Spinal cord (tissue), 10 donors: ENCODE data around the gene RPIA. TPM values are rescaled to one million over a fixed set of nuclear protein-coding genes. Genes with fewer than 3 reads are reported as not detected.

Experiments
- DNase-seq, 6 donors: peaks; one replicate each; pipeline versions ENCODE4 v3.0.0 to v3.0.0-alpha.2; 2013 to 2015; ENCODE audit warnings: low spot score in 6 of 6, low read depth in 4 of 6
- H3K27ac ChIP-seq: one replicate; pipeline ENCODE4 v1.5.1; 2013; ENCODE audit warnings: low read depth, low read length, control low read depth
- H3K27me3 ChIP-seq: one replicate; pipeline ENCODE4 v1.6.1; 2013; ENCODE audit warnings: low read length; ENCODE audit not compliant: control insufficient read depth, insufficient read depth
- H3K36me3 ChIP-seq: one replicate; pipeline ENCODE4 v1.6.1; 2013; ENCODE audit warnings: low read length; ENCODE audit not compliant: control insufficient read depth, insufficient read depth
- H3K4me1 ChIP-seq: one replicate; pipeline ENCODE4 v1.6.1; 2013; ENCODE audit warnings: low read length; ENCODE audit not compliant: control insufficient read depth, insufficient read depth
- H3K4me3 ChIP-seq: one replicate; pipeline ENCODE4 v1.5.1; 2013; ENCODE audit warnings: low read depth, low read length, control low read depth
- H3K9me3 ChIP-seq: one replicate; pipeline ENCODE4 v1.6.1; 2013; ENCODE audit warnings: low read length; ENCODE audit not compliant: control insufficient read depth, insufficient read depth
- WGBS: methylation state at CpG from one replicate; pipeline ENCODE4 v1.1.5; 2013; ENCODE audit warnings: missing lambda C conversion rate; ENCODE audit not compliant: insufficient coverage; 5-methylcytosine and 5-hydroxymethylcytosine counted together
- polyA plus RNA-seq, 2 donors: library from polyadenylated mRNA; unstranded; fragments of 120-200 nt; gene quantifications; one replicate each; pipeline ENCODE4 v1.2.1, GENCODE V29; 2013; ENCODE audit not compliant: insufficient read length in 2 of 2
- total RNA-seq, 2 donors: library from RNA; depleted of rRNA in 1 of 2; stranded (reverse); fragments of 120-200 nt in 1 of 2; fragments of >200 nt in 1 of 2; gene quantifications; one replicate each; pipeline versions ENCODE4 v1.2.3 to v1.2.4, GENCODE V29; 2013 to 2014
- donor health status: healthy.

The RPIA gene
- total and polyA plus RNA-seq, 4 donors: 9.0 to 18.2 (median 14.2) TPM

GRCh38 chr2:88659538-88659915, 31.9 kb upstream of the RPIA start:
- no peaks in the 10 kb centered on the region for H3K9me3 ChIP-seq
- no peaks in the 10 kb centered on the region for H3K27me3 ChIP-seq
- no peak overlapping the region for H3K27ac ChIP-seq
- H3K4me3 ChIP-seq: no peak overlapping the region
- WGBS: 67% methylated on average over 1 of the region's 4 CpGs
- H3K36me3 ChIP-seq: no peaks in the 10 kb centered on the region
- no peak for DNase-seq
- no peaks in the 10 kb centered on the region for H3K4me1 ChIP-seq

GRCh38 chr2:88660622-88661021, 30.9 kb upstream of the RPIA start:
- no CpG with 5 or more reads among the region's 1 CpG for WGBS
- no peaks in the 10 kb centered on the region for H3K27me3 ChIP-seq
- no peak overlapping the region for H3K4me3 ChIP-seq
- DNase-seq: no peak
- H3K27ac ChIP-seq: no peak overlapping the region
- no peaks in the 10 kb centered on the region for H3K36me3 ChIP-seq
- H3K4me1 ChIP-seq: no peaks in the 10 kb centered on the region
- H3K9me3 ChIP-seq: no peaks in the 10 kb centered on the region

- WGBS: 74% methylated on average over 4 of the region's 4 CpGs
- H3K4me1 ChIP-seq: no peaks in the 10 kb centered on the region
- H3K9me3 ChIP-seq: no peaks in the 10 kb centered on the region
- DNase-seq: no peak
- H3K4me3 ChIP-seq: no peak overlapping the region
- H3K36me3 ChIP-seq: no peaks in the 10 kb centered on the region
- H3K27me3 ChIP-seq: no peaks in the 10 kb centered on the region
- no peak overlapping the region for H3K27ac ChIP-seq
These were observed 24.9 kb upstream of the RPIA start for GRCh38 chr2:88666576-88666975.

- Histone ChIP-seq H3K27ac (no peak overlapping the region), H3K27me3 (no peaks in the 10 kb centered on the region), H3K4me1 (no peaks in the 10 kb centered on the region), H3K4me3 (no peak overlapping the region), H3K9me3 (no peaks in the 10 kb centered on the region), H3K36me3 (no peaks in the 10 kb centered on the region)
- no peak for DNase-seq
- no CpG with 5 or more reads among the region's 2 CpGs for WGBS
These were observed 24.3 kb upstream of the RPIA start for GRCh38 chr2:88667219-88667618.

GRCh38 chr2:88668862-88669261, 22.6 kb upstream of the RPIA start:
- 80% methylated on average over 1 of the region's 2 CpGs for WGBS

GRCh38 chr2:88669482-88670214, 21.8 kb upstream of the RPIA start:
- no peaks in the 10 kb centered on the region for H3K9me3 ChIP-seq
- no peaks in the 10 kb centered on the region for H3K27me3 ChIP-seq
- no peaks in the 10 kb centered on the region for H3K4me1 ChIP-seq
- DNase-seq: peak in 2 of 6 donors; percentile 13 to 53
- WGBS: no CpG with 5 or more reads among the region's 6 CpGs
- H3K36me3 ChIP-seq: no peaks in the 10 kb centered on the region
- no peak overlapping the region for H3K27ac ChIP-seq
- no peak overlapping the region for H3K4me3 ChIP-seq

More at GRCh38 chr2:88668862-88669261, 22.6 kb upstream of the RPIA start:
- Histone ChIP-seq H3K4me3 (no peak overlapping the region), H3K36me3 (no peaks in the 10 kb centered on the region), H3K27ac (no peak overlapping the region), H3K27me3 (no peaks in the 10 kb centered on the region), H3K9me3 (no peaks in the 10 kb centered on the region), H3K4me1 (no peaks in the 10 kb centered on the region)
- no peak for DNase-seq

- WGBS: 37% methylated on average over 3 of the region's 11 CpGs
- Histone ChIP-seq H3K27ac (no peak overlapping the region), H3K27me3 (no peaks in the 10 kb centered on the region), H3K9me3 (no peaks in the 10 kb centered on the region), H3K4me1 (no peaks in the 10 kb centered on the region), H3K4me3 (no peak overlapping the region), H3K36me3 (no peaks in the 10 kb centered on the region)
- peak in 3 of 6 donors; percentile 9 to 77 (median 64) for DNase-seq
These were observed 19.6 kb upstream of the RPIA start for GRCh38 chr2:88671786-88672427.

GRCh38 chr2:88673363-88673762, 18.1 kb upstream of the RPIA start:
- no peak for DNase-seq
- no peaks in the 10 kb centered on the region for H3K9me3 ChIP-seq
- H3K27ac ChIP-seq: no peak overlapping the region
- H3K4me1 ChIP-seq: no peaks in the 10 kb centered on the region
- H3K27me3 ChIP-seq: no peaks in the 10 kb centered on the region
- H3K4me3 ChIP-seq: no peak overlapping the region
- H3K36me3 ChIP-seq: no peaks in the 10 kb centered on the region
- WGBS: no CpG with 5 or more reads among the region's 1 CpG

- DNase-seq: no peak
- no peak overlapping the region for H3K27ac ChIP-seq
- no peaks in the 10 kb centered on the region for H3K36me3 ChIP-seq
- no peaks in the 10 kb centered on the region for H3K27me3 ChIP-seq
- no peaks in the 10 kb centered on the region for H3K4me1 ChIP-seq
- WGBS: 79% methylated on average over 6 of the region's 7 CpGs
- peaks cover 4% of the 10 kb centered on the region for H3K9me3 ChIP-seq
- no peak overlapping the region for H3K4me3 ChIP-seq
These were observed 11.1 kb upstream of the RPIA start for GRCh38 chr2:88680266-88680902.
